AG20443 (cell line): Measurements from ENCODE around the gene NPM1.
A peak's percentile ranks its signal among the peaks of the same experiment; 100 is the strongest.

Experiments used
- DNase-seq: peaks from one replicate; pipeline ENCODE4 v3.0.0; 2012; ENCODE audit warnings: low spot score, mixed read lengths

NPM1 gene

GRCh38 chr5:171450423-171451331 lies 63.0 kb downstream of the NPM1 start:
- DNase-seq: peak; percentile 94

GRCh38 chr5:171451421-171451820 lies 63.8 kb downstream of the NPM1 start:
- no peak for DNase-seq

- DNase-seq: no peak
These were observed 65.5 kb downstream of the NPM1 start for GRCh38 chr5:171453056-171453725.

GRCh38 chr5:171453988-171454387 lies 66.3 kb downstream of the NPM1 start:
- DNase-seq: no peak

- DNase-seq: no peak
These were observed 66.9 kb downstream of the NPM1 start for GRCh38 chr5:171454549-171454948.

- no peak for DNase-seq
These were observed 67.9 kb downstream of the NPM1 start for GRCh38 chr5:171455522-171455921.

GRCh38 chr5:171457208-171457981 lies 69.7 kb downstream of the NPM1 start:
- DNase-seq: no peak

- DNase-seq: no peak
These were observed 72.2 kb downstream of the NPM1 start for GRCh38 chr5:171459839-171460238.
